Natural killer cell (primary cell): ENCODE results near the gene ST6GALNAC3. TPM values are rescaled to one million over a fixed set of nuclear protein-coding genes. Genes with fewer than 3 reads are reported as not detected.

ENCODE experiments used
- ATAC-seq, 3 donors: fragments of 150-1000 bp in 2 of 3; fragments of 200-7000 bp in 1 of 3; cut with Tn5 transposase; 1 replicate in 1 of 3; 2 replicates in 2 of 3; pipeline ENCODE4 v1.10.0; 2021; ENCODE audit warnings: mild to moderate bottlenecking in 2 of 3, moderate library complexity in 2 of 3
- DNase-seq, 2 donors: peaks; one replicate each; pipeline versions ENCODE4 v3.0.0 to v3.0.0-alpha.2; 2013 to 2021; ENCODE audit warnings: mixed read lengths in 1 of 2
- H3K27ac ChIP-seq: one replicate; pipeline ENCODE4 v1.5.1; 2013; ENCODE audit warnings: mild to moderate bottlenecking, low read length
- H3K27me3 ChIP-seq: one replicate; pipeline ENCODE4 v1.6.1; 2013; ENCODE audit warnings: low read length; ENCODE audit not compliant: control insufficient read depth, insufficient read depth
- H3K36me3 ChIP-seq: one replicate; pipeline ENCODE4 v1.6.1; 2013; ENCODE audit warnings: low read length; ENCODE audit not compliant: control insufficient read depth, insufficient read depth
- H3K4me1 ChIP-seq: one replicate; pipeline ENCODE4 v1.6.1; 2013; ENCODE audit warnings: low read length; ENCODE audit not compliant: control insufficient read depth, insufficient read depth
- H3K4me3 ChIP-seq: one replicate; pipeline ENCODE4 v1.5.1; 2013; ENCODE audit warnings: low read length
- H3K9me3 ChIP-seq: one replicate; pipeline ENCODE4 v1.6.1; 2013; ENCODE audit warnings: low read length; ENCODE audit not compliant: control insufficient read depth, insufficient read depth
- H3K27ac Mint-ChIP-seq, 2 donors: one replicate each; pipeline ENCODE4 v1.8.0; 2022; ENCODE audit warnings: mild to moderate bottlenecking in 2 of 2, mixed read lengths in 2 of 2, moderate library complexity in 1 of 2
- H3K27me3 Mint-ChIP-seq, 2 donors: one replicate each; pipeline ENCODE4 v1.8.0; 2022; ENCODE audit warnings: low read depth in 2 of 2, mixed read lengths in 2 of 2
- H3K36me3 Mint-ChIP-seq: one replicate; pipeline ENCODE4 v1.8.0; 2022; ENCODE audit warnings: mixed read lengths
- H3K4me1 Mint-ChIP-seq, 2 donors: one replicate each; pipeline ENCODE4 v1.8.0; 2022; ENCODE audit warnings: mixed read lengths in 2 of 2
- H3K4me3 Mint-ChIP-seq: one replicate; pipeline ENCODE4 v1.8.0; 2022; ENCODE audit warnings: mild to moderate bottlenecking, moderate library complexity, mixed read lengths
- H3K9me3 Mint-ChIP-seq, 2 donors: one replicate each; pipeline ENCODE4 v1.8.0; 2022; ENCODE audit warnings: mixed read lengths in 2 of 2
- CTCF ChIP-seq: fragments of 200-600 bp; IDR thresholded peaks from one replicate; pipeline ENCODE4 v1.8.0; 2022; ENCODE audit warnings: antibody characterized with exemption
- WGBS: methylation state at CpG from one replicate; pipeline ENCODE4 v1.1.7; 2013; ENCODE audit warnings: missing lambda C conversion rate; ENCODE audit not compliant: insufficient coverage; 5-methylcytosine and 5-hydroxymethylcytosine counted together
- intact Hi-C: fragments of 100-400 bp; cut with micrococcal nuclease; formaldehyde crosslinking; loops from one replicate; pipeline ENCODE4 v1.14.2; 2022
- total RNA-seq, 4 donors: library from RNA; stranded (reverse); fragments of 120-200 nt in 1 of 4; gene quantifications; one replicate each; pipeline versions ENCODE4 v1.2.3 to v1.2.4, GENCODE V29; 2013 to 2022

Gene ST6GALNAC3
- total RNA-seq, 3 donors from 2014 or later (not counting 1 experiment from before 2014, with no cell fraction given), result not detected

GRCh38 chr1:76190749-76191424, 116.3 kb downstream of the ST6GALNAC3 start:
- no peak for ATAC-seq
- intact Hi-C loops, result no loop called here
- Mint-ChIP-seq H3K9me3 (peaks cover 0 to 2% of the 10 kb centered on the region in 2 donors), H3K36me3 (no peaks in the 10 kb centered on the region), H3K27me3 (peaks cover 3 to 8% of the 10 kb centered on the region in 2 donors), H3K4me3 (no peak overlapping the region), H3K4me1 (no peaks in the 10 kb centered on the region), H3K27ac (no peak overlapping the region)
- no peaks in the 10 kb centered on the region for H3K4me1 ChIP-seq
- H3K27ac ChIP-seq, result no peak overlapping the region
- WGBS, result 80% methylated on average over 2 of the region's 4 CpGs
- no peak for TF ChIP-seq CTCF
- no peaks in the 10 kb centered on the region for H3K9me3 ChIP-seq
- H3K36me3 ChIP-seq, result no peaks in the 10 kb centered on the region
- no peaks in the 10 kb centered on the region for H3K27me3 ChIP-seq
- DNase-seq, result no peak
- no peak overlapping the region for H3K4me3 ChIP-seq

GRCh38 chr1:76191561-76191960, 117.0 kb downstream of the ST6GALNAC3 start:
- Mint-ChIP-seq H3K4me3 (no peak overlapping the region), H3K9me3 (peaks cover 0 to 2% of the 10 kb centered on the region in 2 donors), H3K36me3 (no peaks in the 10 kb centered on the region), H3K27me3 (peaks cover 3 to 8% of the 10 kb centered on the region in 2 donors), H3K27ac (no peak overlapping the region), H3K4me1 (no peaks in the 10 kb centered on the region)
- Histone ChIP-seq H3K4me3 (no peak overlapping the region), H3K4me1 (no peaks in the 10 kb centered on the region), H3K36me3 (no peaks in the 10 kb centered on the region), H3K27ac (no peak overlapping the region), H3K27me3 (no peaks in the 10 kb centered on the region), H3K9me3 (no peaks in the 10 kb centered on the region)
- 84% methylated on average over 2 of the region's 2 CpGs for WGBS
- DNase-seq, result no peak
- intact Hi-C loops, result no loop called here
- TF ChIP-seq CTCF, result no peak
- ATAC-seq, result no peak

- Mint-ChIP-seq H3K27me3 (peaks cover 12 to 25% of the 10 kb centered on the region in 2 donors), H3K27ac (no peak overlapping the region), H3K36me3 (no peaks in the 10 kb centered on the region), H3K9me3 (peaks cover 0 to 2% of the 10 kb centered on the region in 2 donors), H3K4me1 (no peaks in the 10 kb centered on the region), H3K4me3 (no peak overlapping the region)
- 96% methylated on average over 2 of the region's 2 CpGs for WGBS
- ATAC-seq, result no peak
- no peaks in the 10 kb centered on the region for H3K4me1 ChIP-seq
- intact Hi-C loops, result no loop called here
- no peak overlapping the region for H3K27ac ChIP-seq
- H3K9me3 ChIP-seq, result no peaks in the 10 kb centered on the region
- no peak for TF ChIP-seq CTCF
- H3K27me3 ChIP-seq, result no peaks in the 10 kb centered on the region
- no peak overlapping the region for H3K4me3 ChIP-seq
- no peaks in the 10 kb centered on the region for H3K36me3 ChIP-seq
- no peak for DNase-seq
Observed at GRCh38 chr1:76198452-76198851, 123.9 kb downstream of the ST6GALNAC3 start.

- no peaks in the 10 kb centered on the region for H3K36me3 ChIP-seq
- WGBS, result 94% methylated on average over 1 of the region's 2 CpGs
- no peaks in the 10 kb centered on the region for H3K9me3 ChIP-seq
- Mint-ChIP-seq H3K27me3 (peaks cover 12 to 25% of the 10 kb centered on the region in 2 donors), H3K4me3 (no peak overlapping the region), H3K27ac (no peak overlapping the region), H3K9me3 (no peaks in the 10 kb centered on the region), H3K4me1 (no peaks in the 10 kb centered on the region), H3K36me3 (no peaks in the 10 kb centered on the region)
- H3K4me1 ChIP-seq, result no peaks in the 10 kb centered on the region
- no peak overlapping the region for H3K4me3 ChIP-seq
- H3K27me3 ChIP-seq, result no peaks in the 10 kb centered on the region
- ATAC-seq, result no peak
- no peak overlapping the region for H3K27ac ChIP-seq
- no peak for TF ChIP-seq CTCF
- DNase-seq, result no peak
- intact Hi-C loops, result no loop called here
Observed at GRCh38 chr1:76202670-76203069, 128.1 kb downstream of the ST6GALNAC3 start.
